C4-2B (cell line): ENCODE data around the gene ENDOU.

Source experiments
- ZFX ChIP-seq: fragments of 450-650 bp; IDR thresholded peaks from 2 replicates; pipeline ENCODE4 v1.6.1; 2017
- TF ChIP-seq, protein P1 (sequence below): fragments of 450-650 bp; conservative IDR thresholded peaks from 2 replicates; pipeline ENCODE4 v1.5.1; 2017; ENCODE audit warnings: mild to moderate bottlenecking

DNA sequence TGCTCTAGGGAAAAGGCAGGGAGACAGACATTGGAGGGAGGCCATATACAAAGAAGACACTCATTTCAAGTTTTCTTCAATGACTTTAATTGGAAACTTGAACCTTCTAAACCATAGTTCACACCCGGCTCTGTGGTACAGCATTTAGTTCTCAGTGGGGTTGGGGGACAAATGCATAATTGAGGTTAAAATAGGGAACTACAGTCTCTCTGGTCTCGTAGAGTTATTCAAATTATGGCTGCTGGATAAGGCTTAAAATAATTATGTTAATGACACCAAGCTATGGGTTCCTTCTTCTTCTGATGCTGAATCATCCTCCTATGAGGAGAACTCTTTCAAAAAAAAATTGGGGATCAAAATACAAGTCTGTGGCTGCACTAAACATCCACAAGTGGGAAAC, 15.6 kb downstream of the ENDOU start:
- TF ChIP-seq, protein P1, sequence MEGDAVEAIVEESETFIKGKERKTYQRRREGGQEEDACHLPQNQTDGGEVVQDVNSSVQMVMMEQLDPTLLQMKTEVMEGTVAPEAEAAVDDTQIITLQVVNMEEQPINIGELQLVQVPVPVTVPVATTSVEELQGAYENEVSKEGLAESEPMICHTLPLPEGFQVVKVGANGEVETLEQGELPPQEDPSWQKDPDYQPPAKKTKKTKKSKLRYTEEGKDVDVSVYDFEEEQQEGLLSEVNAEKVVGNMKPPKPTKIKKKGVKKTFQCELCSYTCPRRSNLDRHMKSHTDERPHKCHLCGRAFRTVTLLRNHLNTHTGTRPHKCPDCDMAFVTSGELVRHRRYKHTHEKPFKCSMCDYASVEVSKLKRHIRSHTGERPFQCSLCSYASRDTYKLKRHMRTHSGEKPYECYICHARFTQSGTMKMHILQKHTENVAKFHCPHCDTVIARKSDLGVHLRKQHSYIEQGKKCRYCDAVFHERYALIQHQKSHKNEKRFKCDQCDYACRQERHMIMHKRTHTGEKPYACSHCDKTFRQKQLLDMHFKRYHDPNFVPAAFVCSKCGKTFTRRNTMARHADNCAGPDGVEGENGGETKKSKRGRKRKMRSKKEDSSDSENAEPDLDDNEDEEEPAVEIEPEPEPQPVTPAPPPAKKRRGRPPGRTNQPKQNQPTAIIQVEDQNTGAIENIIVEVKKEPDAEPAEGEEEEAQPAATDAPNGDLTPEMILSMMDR = no peak
- TF ChIP-seq ZFX = no peak
